AG08395 (cell line): ENCODE data around the gene MYL5.
"Not testable (repeated sequence)": the region's sequence is repeated elsewhere in the genome, so short reads cannot be mapped to it uniquely, and the experiment has no call there.

ENCODE experiments used
- DNase-seq: peaks from one replicate; pipeline ENCODE4 v3.0.0; 2012; ENCODE audit warnings: mixed read lengths, low spot score

MYL5 gene

DNA sequence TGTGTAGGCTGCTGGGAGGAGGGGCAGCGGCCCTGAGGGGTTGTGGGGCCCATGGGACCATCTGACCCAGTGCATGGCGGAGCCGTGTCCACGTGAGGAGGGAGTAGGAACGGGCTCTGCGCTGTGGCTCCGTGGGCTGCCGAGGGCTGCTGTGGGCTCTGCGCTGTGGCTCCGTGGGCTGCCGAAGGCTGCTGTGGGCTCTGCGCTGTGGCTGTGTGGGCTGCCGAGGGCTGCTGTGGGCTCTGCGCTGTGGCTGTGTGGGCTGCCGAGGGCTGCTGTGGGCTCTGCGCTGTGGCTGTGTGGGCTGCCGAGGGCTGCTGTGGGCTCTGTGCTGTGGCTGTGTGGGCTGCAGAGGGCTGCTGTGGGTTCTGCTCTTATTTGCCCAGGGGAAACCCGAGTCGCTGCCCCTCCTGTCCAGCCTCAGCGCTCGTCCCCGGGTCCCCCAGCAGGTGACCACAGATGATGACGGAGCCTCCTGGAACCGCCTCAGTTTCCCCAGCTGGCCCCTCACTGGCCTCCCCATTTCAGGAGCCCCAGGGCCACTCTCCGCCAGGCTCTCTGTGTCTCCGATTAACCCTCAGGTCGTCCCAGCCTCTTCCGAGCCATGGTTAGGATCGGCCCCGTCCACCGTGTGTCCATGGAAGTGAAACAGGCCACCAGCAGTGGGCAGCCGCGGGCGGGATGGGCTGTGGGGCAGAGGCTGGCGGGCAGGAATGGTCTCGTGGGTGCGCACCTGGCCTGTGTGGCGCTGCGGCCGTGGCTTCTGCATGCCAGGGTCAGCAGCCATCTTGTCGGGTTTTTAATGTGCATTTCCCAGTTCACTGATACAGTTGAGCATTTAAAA, 51.3 kb downstream of the MYL5 start:
- no peak for DNase-seq

DNA sequence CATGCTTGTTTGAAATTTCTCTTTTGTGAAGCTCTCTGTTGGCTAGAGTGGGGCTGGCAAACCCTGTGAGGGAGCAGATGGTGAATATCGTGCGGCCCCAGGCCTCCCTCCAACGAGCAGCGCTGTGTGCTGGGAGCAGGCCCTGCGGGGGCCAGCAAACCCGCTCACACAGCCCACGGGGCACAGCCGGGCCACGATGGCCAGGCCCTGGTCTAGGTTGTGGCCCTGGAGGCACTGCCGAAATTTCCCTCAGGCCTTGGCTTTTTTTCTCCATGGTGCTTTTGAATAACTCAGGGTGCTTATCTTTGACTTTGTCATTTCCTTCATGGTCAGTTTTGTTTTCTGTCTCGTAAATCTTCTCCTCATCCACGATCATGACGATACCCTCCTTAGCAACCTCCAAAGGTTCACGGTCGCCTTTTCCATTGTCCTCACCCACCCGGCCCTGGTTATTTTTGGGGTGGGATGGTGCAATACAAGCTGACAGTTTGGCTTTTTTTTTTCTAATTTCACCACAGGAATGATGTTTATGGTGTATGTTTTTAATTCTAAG, 52.0 kb downstream of the MYL5 start:
- DNase-seq = peak; percentile 85

DNA sequence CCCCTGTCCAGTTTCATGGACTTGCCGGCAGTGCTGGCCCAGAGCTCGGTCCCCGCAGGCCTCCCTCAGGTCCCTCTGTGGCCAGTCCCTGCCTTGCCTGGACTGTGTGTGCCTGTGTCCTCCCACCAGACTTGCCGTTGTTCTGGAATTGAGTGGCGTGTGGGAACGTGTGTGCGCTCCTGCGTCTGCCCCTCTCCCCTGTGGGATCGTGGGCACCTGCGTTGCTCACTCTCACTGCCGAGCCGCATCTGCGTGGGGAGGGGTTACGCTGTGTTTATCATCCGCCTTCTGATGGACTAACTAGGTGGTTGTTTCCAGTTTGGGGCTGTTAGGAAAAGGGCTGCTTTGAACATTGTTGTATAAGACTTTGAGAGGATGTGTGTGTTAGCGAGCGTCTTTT, 52.5 kb downstream of the MYL5 start:
- DNase-seq = no peak

DNA sequence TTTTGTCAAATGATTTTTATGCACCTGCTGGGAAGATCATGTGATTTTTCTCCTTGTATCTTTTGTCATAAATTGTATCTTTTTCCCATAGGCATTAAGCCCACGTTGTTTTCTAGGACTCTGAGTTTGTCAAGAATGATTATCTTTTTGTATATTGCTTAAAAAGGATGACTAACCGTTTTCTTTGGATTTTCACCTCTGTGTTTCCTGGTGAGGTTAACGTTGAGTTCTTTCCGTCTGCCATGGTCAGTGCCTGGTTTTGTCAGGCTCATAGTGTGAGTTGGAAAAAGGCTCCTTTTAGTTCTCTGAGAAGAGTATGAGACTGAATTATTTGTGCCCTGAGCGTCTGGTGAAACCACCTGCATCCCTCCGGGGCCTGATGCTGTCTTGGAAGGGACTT, 53.2 kb downstream of the MYL5 start:
- DNase-seq = no peak

DNA sequence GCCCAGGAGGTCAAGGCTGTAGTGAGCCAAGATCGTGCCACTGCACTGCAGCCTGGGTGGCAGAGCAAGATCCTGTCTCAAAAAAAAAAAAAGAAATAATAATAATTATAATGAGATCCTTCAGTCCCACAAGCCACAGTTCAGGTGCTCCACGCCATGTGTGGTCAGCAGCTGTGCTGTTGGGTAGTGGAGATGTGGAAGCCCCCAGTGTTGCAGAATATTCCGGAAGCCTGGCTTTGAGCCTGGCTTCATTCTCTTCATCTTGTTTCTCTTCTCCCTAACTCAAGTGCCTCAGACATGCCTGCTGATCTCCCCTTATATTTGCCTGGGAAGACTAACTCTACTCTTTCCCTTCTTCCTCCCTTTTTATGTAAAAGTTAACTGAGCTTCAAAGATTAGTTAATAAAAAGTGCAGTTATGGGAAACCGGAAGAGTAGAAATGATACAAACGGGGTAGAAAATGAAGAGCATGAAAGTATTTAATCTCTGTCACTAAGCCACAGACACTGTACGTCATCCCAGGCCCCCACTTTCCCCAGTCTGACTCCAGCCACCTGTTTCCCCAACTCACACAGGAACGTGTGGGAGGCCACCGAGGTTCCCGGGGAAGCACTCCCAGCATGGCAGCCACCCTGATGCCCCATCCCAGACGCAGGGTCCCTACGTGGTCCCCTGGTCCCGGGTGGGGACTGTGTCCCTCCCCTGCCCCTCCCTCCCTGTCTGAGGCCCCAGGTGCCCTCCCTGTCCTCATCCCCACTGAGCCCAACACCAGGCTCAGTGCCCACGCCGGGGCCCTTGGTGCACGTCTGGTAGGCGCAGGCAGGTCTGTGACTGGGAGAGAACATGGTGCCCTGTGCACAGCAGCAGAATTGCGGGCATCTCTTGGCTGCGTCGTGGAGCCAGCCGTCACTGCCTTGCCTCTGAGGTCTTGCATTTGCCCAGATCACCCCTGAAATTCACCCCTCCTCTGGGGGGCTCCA, 55.3 kb downstream of the MYL5 start:
- DNase-seq = no peak

DNA sequence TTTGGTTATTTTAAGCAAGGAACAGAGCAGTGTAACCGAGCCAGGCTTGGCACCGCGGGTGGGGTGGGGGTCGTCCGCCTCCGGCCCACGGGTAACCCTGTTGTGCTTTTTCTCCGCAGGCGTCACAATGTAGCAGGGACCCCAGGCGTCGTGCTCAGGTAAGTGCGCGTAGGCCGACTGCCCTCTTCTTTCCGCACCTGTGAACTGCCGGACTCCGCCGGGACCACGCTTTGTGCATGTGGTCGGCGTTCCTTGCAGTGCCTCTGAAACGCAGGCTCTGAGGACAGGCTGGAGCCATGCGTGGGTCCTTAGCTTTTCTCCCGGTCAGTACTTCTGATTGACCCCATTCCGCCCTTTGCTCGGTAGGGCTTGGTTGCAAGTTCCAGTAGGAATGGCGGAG, 56.2 kb downstream of the MYL5 start:
- no peak for DNase-seq

DNA sequence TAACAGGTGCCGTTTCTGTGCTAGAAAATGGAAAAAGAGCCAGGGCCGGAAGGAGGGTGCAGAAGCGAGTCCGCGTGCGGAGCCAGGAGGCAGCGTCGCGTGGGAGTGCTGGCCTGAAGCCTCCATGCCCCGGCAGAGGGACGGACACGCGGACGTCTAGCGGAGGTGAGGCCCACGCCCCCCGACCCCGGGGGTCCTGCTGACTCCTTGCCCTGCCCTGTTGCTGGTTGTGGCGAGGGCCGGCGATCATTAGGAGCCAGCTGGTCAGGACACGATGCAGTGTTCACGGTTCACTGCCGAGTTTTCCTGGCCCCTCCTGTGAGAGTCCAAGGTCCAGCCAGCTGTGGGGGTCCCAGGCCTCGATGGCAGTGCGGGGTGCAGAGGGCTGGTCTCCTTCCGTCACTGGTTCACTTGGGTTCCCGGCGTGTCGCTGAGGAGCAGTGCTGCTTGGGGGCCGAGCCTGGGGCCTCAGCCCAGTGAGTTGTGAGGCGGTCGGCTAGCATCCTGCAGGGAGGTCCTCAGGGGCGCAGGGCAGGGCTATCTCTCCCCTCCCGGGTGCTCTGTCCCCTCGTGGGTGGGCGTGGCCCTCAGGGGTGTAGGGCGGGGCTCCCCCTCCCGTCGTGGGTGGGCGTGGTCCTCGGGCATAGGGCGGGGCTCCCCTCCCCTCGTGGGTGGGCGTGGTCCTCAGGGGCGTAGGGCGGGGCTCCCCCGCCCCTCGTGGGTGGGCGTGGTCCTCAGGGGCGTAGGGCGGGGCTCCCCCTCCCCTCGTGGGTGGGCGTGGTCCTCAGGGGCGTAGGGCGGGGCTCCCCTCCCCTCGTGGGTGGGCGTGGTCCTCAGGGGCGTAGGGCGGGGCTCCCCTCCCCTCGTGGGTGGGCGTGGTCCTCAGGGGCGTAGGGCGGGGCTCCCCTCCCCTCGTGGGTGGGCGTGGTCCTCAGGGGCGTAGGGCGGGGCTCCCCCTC, 56.9 kb downstream of the MYL5 start:
- DNase-seq = not testable (repeated sequence)
